Measurements from ENCODE around the gene TMEM218.

Gene TMEM218

DNA sequence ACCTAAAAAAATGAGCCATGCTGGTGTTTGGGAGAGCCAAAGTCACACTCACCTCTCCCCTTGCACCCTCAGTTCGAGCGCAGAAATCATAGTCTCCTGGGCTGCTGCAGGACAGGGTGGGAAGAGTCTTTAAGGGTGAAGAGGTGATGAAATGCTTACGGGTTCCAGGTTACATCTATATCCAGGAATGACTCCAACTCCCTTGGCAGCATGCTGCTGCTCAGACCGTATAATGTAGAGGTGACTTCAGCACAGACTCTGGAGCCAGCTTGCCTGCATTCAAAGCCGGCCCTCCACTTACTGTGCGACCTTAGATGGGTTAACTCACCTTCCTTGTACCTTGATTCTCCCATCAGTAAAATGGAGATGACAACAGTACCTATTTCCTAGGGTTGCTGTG, 35.9 kb upstream of the TMEM218 start:
- H3K27me3 ChIP-seq (ENCODE audit: insufficient read depth, low read length) = peaks cover 45% of the 10 kb centered on the region
- H3K4me3 ChIP-seq (ENCODE audit: low read length) = no peak overlapping the region
- H3K27ac ChIP-seq (ENCODE audit: low read length) = no peak overlapping the region
- H3K36me3 ChIP-seq (ENCODE audit: insufficient read depth, low read depth, low read length) = no peaks in the 10 kb centered on the region
- H3K9ac ChIP-seq (ENCODE audit: low read depth, low read length) = no peak overlapping the region
- H3K4me1 ChIP-seq (ENCODE audit: insufficient read depth, low read length) = peaks cover 13% of the 10 kb centered on the region; the same call in 1 of the 2 replicates
- H3K9me3 ChIP-seq (ENCODE audit: insufficient read depth, low read depth, low read length) = no peaks in the 10 kb centered on the region

GRCh38 chr11:125146232-125146631, 34.8 kb upstream of the TMEM218 start:
- no peak overlapping the region for H3K9ac ChIP-seq (ENCODE audit: low read depth, low read length)
- H3K27me3 ChIP-seq (ENCODE audit: insufficient read depth, low read length) = peaks cover 54% of the 10 kb centered on the region
- no peaks in the 10 kb centered on the region for H3K36me3 ChIP-seq (ENCODE audit: insufficient read depth, low read depth, low read length)
- peaks cover 19% of the 10 kb centered on the region; the same call in 1 of the 2 replicates for H3K4me1 ChIP-seq (ENCODE audit: insufficient read depth, low read length)
- no peak overlapping the region; the same call in 1 of the 2 replicates for H3K4me3 ChIP-seq (ENCODE audit: low read length)
- no peaks in the 10 kb centered on the region for H3K9me3 ChIP-seq (ENCODE audit: insufficient read depth, low read depth, low read length)
- H3K27ac ChIP-seq (ENCODE audit: low read length) = no peak overlapping the region

GRCh38 chr11:125141686-125142535, 30.5 kb upstream of the TMEM218 start:
- no peaks in the 10 kb centered on the region for H3K9me3 ChIP-seq (ENCODE audit: insufficient read depth, low read depth, low read length)
- no peaks in the 10 kb centered on the region for H3K36me3 ChIP-seq (ENCODE audit: insufficient read depth, low read depth, low read length)
- peaks cover 65% of the 10 kb centered on the region for H3K27me3 ChIP-seq (ENCODE audit: insufficient read depth, low read length)
- peak overlapping the region; percentile 53; the same call in 1 of the 2 replicates for H3K4me3 ChIP-seq (ENCODE audit: low read length)
- no peak overlapping the region for H3K27ac ChIP-seq (ENCODE audit: low read length)
- peaks cover 37% of the 10 kb centered on the region for H3K4me1 ChIP-seq (ENCODE audit: insufficient read depth, low read length)
- H3K9ac ChIP-seq (ENCODE audit: low read depth, low read length) = no peak overlapping the region; the same call in 1 of the 2 replicates

- peak overlapping the region; percentile 53; the same call in 1 of the 2 replicates for H3K4me3 ChIP-seq (ENCODE audit: low read length)
- no peak overlapping the region for H3K9ac ChIP-seq (ENCODE audit: low read depth, low read length)
- no peaks in the 10 kb centered on the region for H3K36me3 ChIP-seq (ENCODE audit: insufficient read depth, low read depth, low read length)
- peaks cover 31% of the 10 kb centered on the region for H3K4me1 ChIP-seq (ENCODE audit: insufficient read depth, low read length)
- H3K27ac ChIP-seq (ENCODE audit: low read length) = no peak overlapping the region
- peaks cover 63% of the 10 kb centered on the region for H3K27me3 ChIP-seq (ENCODE audit: insufficient read depth, low read length)
- no peaks in the 10 kb centered on the region for H3K9me3 ChIP-seq (ENCODE audit: insufficient read depth, low read depth, low read length)
Measured at GRCh38 chr11:125141178-125141577, 29.8 kb upstream of the TMEM218 start.

DNA sequence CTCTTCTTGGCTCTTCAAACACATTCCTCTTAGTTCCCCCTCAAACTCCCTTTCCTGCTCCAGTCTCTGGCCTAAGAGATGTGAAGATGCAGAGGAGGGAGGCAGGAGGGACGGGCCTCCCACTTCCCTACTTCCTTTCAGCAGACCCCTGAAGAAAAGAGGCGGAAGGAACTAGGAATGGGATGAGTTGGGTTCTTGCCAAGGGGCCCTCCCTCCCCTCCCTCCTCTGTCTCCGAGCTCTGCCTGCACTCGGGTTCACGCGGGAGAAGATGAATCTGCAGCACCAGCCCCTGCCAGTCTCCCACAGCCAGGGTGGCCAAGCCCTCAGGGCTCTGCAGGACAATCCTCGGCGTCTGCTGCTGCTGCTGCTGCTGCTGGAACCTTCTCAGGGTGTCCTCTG, 28.8 kb upstream of the TMEM218 start:
- peak overlapping the region; percentile 53; the same call in 1 of the 2 replicates for H3K4me3 ChIP-seq (ENCODE audit: low read length)
- H3K4me1 ChIP-seq (ENCODE audit: insufficient read depth, low read length) = peaks cover 31% of the 10 kb centered on the region
- H3K9ac ChIP-seq (ENCODE audit: low read depth, low read length) = no peak overlapping the region
- H3K9me3 ChIP-seq (ENCODE audit: insufficient read depth, low read depth, low read length) = no peaks in the 10 kb centered on the region
- no peaks in the 10 kb centered on the region for H3K36me3 ChIP-seq (ENCODE audit: insufficient read depth, low read depth, low read length)
- no peak overlapping the region for H3K27ac ChIP-seq (ENCODE audit: low read length)
- H3K27me3 ChIP-seq (ENCODE audit: insufficient read depth, low read length) = peaks cover 63% of the 10 kb centered on the region

DNA sequence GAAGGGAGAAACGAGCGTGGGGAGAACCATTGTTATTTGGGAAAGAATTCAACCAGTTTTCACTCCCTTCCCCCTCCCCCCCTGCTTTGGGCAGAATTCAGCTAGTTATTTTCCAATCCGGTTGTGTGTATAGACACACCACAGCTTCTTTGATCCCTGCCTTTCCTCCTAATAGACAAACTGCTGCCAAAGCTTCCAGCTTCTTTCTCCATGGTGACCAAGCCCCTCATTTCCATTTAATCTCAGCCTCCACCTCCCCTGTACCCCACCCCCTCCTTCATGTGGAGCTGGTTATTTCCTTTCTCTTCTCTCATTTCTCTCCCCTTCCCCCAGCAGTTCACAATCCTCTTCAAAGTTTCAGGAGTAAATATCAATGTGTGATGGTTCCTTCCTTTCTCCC, 28.4 kb upstream of the TMEM218 start:
- Histone ChIP-seq H3K4me3 (ENCODE audit: low read length) (no peak overlapping the region), H3K36me3 (ENCODE audit: insufficient read depth, low read depth, low read length) (no peaks in the 10 kb centered on the region), H3K9ac (ENCODE audit: low read depth, low read length) (no peak overlapping the region), H3K4me1 (ENCODE audit: insufficient read depth, low read length) (peaks cover 31% of the 10 kb centered on the region), H3K27ac (ENCODE audit: low read length) (no peak overlapping the region), H3K9me3 (ENCODE audit: insufficient read depth, low read depth, low read length) (no peaks in the 10 kb centered on the region), H3K27me3 (ENCODE audit: insufficient read depth, low read length) (peaks cover 62% of the 10 kb centered on the region)

DNA sequence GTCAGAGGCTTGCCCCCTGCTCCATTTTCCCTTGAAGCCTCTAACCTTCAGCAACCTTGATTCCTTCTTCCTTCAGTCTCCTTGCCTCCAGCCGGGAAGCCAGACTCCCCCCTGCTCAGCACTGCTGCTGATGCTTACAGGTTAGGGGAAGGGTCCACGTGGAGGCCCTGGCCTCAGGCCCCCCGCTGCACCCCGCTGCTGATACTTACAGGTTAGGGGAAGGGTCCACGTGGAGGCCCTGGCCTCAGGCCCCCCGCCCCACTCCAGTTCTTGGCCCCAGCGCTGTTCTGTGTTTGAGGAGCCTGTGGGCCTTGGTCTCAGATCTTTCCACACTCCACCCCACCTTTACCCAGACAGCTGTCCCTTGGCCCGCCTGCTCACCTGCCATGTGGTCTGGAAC, 27.5 kb upstream of the TMEM218 start:
- Histone ChIP-seq H3K9me3 (ENCODE audit: insufficient read depth, low read depth, low read length) (no peaks in the 10 kb centered on the region), H3K27me3 (ENCODE audit: insufficient read depth, low read length) (peaks cover 59% of the 10 kb centered on the region), H3K9ac (ENCODE audit: low read depth, low read length) (no peak overlapping the region), H3K4me3 (ENCODE audit: low read length) (no peak overlapping the region), H3K27ac (ENCODE audit: low read length) (peak overlapping the region; percentile 3), H3K4me1 (ENCODE audit: insufficient read depth, low read length) (peaks cover 31% of the 10 kb centered on the region), H3K36me3 (ENCODE audit: insufficient read depth, low read depth, low read length) (no peaks in the 10 kb centered on the region)

DNA sequence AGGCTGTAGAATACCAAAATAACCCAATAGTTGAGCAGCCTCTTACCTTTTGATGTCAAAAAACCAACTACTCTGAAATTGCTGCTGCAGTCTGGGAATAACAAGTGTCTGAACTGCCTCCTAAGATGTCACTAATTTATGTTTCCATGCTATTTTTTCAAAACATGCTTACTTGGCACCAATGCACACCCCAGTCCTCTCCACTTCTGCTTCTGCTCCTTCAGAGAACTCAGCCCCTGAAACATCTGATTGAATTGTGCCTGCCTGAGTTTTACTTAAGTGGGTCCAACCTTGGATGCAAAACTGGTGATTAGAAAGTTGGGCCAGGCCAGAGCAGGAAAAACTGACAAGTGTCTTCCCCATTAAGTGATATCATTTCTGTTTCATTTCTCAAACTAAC, 24.6 kb upstream of the TMEM218 start:
- Histone ChIP-seq H3K27ac (ENCODE audit: low read length) (no peak overlapping the region), H3K4me1 (ENCODE audit: insufficient read depth, low read length) (peaks cover 23% of the 10 kb centered on the region), H3K27me3 (ENCODE audit: insufficient read depth, low read length) (peaks cover 35% of the 10 kb centered on the region), H3K9ac (ENCODE audit: low read depth, low read length) (no peak overlapping the region), H3K9me3 (ENCODE audit: insufficient read depth, low read depth, low read length) (no peaks in the 10 kb centered on the region), H3K4me3 (ENCODE audit: low read length) (no peak overlapping the region), H3K36me3 (ENCODE audit: insufficient read depth, low read depth, low read length) (no peaks in the 10 kb centered on the region)

- Histone ChIP-seq H3K27ac (ENCODE audit: low read length) (no peak overlapping the region), H3K36me3 (ENCODE audit: insufficient read depth, low read depth, low read length) (no peaks in the 10 kb centered on the region), H3K4me3 (ENCODE audit: low read length) (no peak overlapping the region), H3K27me3 (ENCODE audit: insufficient read depth, low read length) (peaks cover 16% of the 10 kb centered on the region), H3K9ac (ENCODE audit: low read depth, low read length) (no peak overlapping the region), H3K9me3 (ENCODE audit: insufficient read depth, low read depth, low read length) (no peaks in the 10 kb centered on the region), H3K4me1 (ENCODE audit: insufficient read depth, low read length) (peaks cover 4% of the 10 kb centered on the region; the same call in 1 of the 2 replicates)
Measured at GRCh38 chr11:125132596-125132995, 21.2 kb upstream of the TMEM218 start.

- H3K36me3 ChIP-seq (ENCODE audit: insufficient read depth, low read depth, low read length) = no peaks in the 10 kb centered on the region
- H3K27me3 ChIP-seq (ENCODE audit: insufficient read depth, low read length) = peaks cover 21% of the 10 kb centered on the region
- no peak overlapping the region for H3K4me3 ChIP-seq (ENCODE audit: low read length)
- no peak overlapping the region for H3K9ac ChIP-seq (ENCODE audit: low read depth, low read length)
- no peaks in the 10 kb centered on the region for H3K9me3 ChIP-seq (ENCODE audit: insufficient read depth, low read depth, low read length)
- no peak overlapping the region for H3K27ac ChIP-seq (ENCODE audit: low read length)
- H3K4me1 ChIP-seq (ENCODE audit: insufficient read depth, low read length) = no peaks in the 10 kb centered on the region
Measured at GRCh38 chr11:125132071-125132470, 20.6 kb upstream of the TMEM218 start.

DNA sequence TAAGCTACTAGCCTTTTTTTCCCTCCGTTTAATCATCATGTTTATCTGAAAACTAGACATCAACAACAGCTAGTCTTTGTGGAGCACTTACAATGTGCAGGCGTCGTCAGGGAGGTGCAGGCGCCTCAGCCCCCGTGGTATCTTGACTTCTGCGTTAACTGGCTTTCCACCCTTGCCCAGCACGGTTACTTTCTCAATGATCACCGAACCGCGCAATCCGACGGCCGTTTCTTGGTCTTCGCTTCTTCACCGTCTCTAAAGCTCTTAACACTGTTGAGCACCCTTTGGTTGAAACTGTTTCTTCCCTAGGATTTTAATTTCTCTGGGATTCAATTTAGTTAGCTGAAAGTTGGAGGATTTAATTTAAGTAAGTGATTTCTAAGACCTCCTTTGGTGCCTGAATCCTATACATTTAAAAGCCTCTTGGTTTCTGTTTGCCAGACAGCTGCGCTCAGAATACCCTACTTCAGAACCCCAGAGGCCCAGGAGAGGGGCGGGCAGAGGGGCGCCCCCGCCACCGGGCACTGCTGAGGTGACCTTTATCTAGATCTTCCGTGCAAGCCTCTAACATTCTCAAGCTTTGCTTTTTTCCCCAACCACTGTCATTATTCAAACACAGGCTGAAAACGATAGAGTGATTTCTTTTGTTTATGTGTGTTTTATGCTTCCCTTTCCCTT, 18.0 kb upstream of the TMEM218 start:
- Histone ChIP-seq H3K36me3 (ENCODE audit: insufficient read depth, low read depth, low read length) (no peaks in the 10 kb centered on the region), H3K4me1 (ENCODE audit: insufficient read depth, low read length) (no peaks in the 10 kb centered on the region), H3K9ac (ENCODE audit: low read depth, low read length) (no peak overlapping the region), H3K27ac (ENCODE audit: low read length) (no peak overlapping the region), H3K4me3 (ENCODE audit: low read length) (no peak overlapping the region), H3K27me3 (ENCODE audit: insufficient read depth, low read length) (peaks cover 36% of the 10 kb centered on the region), H3K9me3 (ENCODE audit: insufficient read depth, low read depth, low read length) (no peaks in the 10 kb centered on the region)

DNA sequence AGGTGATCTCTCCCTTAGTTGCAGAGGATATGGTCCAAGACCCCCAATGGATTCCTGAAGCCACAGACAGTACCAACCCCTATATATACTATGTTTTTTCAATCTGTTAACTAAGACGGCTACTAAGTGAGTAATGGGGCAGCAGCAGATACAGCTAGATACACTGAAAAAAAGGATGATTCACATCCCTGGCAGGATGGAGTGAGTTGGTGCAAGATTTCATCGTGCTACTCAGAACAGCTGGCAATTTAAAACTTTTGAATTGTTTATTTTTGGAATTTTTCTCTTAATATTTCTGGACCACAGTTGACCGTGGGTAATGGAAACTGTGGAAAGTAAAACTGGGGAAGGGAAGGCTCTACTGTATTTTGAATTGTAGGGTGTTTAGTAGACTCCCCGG, 17.0 kb upstream of the TMEM218 start:
- Histone ChIP-seq H3K36me3 (ENCODE audit: insufficient read depth, low read depth, low read length) (no peaks in the 10 kb centered on the region), H3K27me3 (ENCODE audit: insufficient read depth, low read length) (peaks cover 30% of the 10 kb centered on the region), H3K9me3 (ENCODE audit: insufficient read depth, low read depth, low read length) (no peaks in the 10 kb centered on the region), H3K27ac (ENCODE audit: low read length) (no peak overlapping the region), H3K9ac (ENCODE audit: low read depth, low read length) (no peak overlapping the region), H3K4me3 (ENCODE audit: low read length) (no peak overlapping the region), H3K4me1 (ENCODE audit: insufficient read depth, low read length) (no peaks in the 10 kb centered on the region)
